ENCODE data around the gene MR1. TPM values are rescaled to one million over a fixed set of nuclear protein-coding genes. Genes with fewer than 3 reads are reported as not detected.

Gene MR1
- total and polyA plus RNA-seq, 9 of the 15 experiments (the other 6 are each of a cell fraction or from before 2014, with no cell fraction given): 9.7 to 21.7 (median 15.6) TPM

GRCh38 chr1:181106479-181106878 lies 72.7 kb downstream of the MR1 start:
- WGBS (ENCODE audit: insufficient coverage, low coverage, missing lambda C conversion rate): 33% methylated on average over 6 of the region's 6 CpGs
- peak overlapping the region; percentile 32 for H2AFZ ChIP-seq (ENCODE audit: low read depth, low read length)
- no peak overlapping the region for H3K4me3 ChIP-seq
- no TSS peak for BruUV-seq (replicated peaks)
- DNase-seq (ENCODE audit: extremely low read depth in 1 of 4, low spot score in 3 of 4) (no peak), FAIRE-seq (no peak), ATAC-seq (no peak)
- no peaks in the 10 kb centered on the region for H4K20me1 ChIP-seq (replicated peaks; ENCODE audit: control insufficient read depth, insufficient read depth, low read length)
- no peaks in the 10 kb centered on the region for H3K36me3 ChIP-seq (ENCODE audit: control insufficient read depth, insufficient read depth, low read length)
- no peak overlapping the region for H3K4me2 ChIP-seq (ENCODE audit: insufficient read depth, low read length)
- intact Hi-C loops (cut with micrococcal nuclease): no loop called here
- in situ Hi-C loops (cut with MboI): no loop called here
- no peaks in the 10 kb centered on the region for H3K9me3 ChIP-seq (replicated peaks; ENCODE audit: control insufficient read depth, insufficient read depth, low read depth, low read length)
- ChIA-PET POLR2A (interaction anchor here (0.7 to 12.3 kb wide), 6 partner anchors 7 to 63 kb away, joined by 3 to 257 read pairs (median 13); partner anchors contain the start of gene IER5), CTCF (ENCODE audit: low intra/inter-chr PET ratio) (no interaction called here)
- H3K27me3 ChIP-seq (ENCODE audit: control insufficient read depth in 2 of 2, insufficient read depth in 2 of 2, low read length in 2 of 2): no peaks in the 10 kb centered on the region
- H3K9ac ChIP-seq (ENCODE audit: insufficient read depth in 1 of 2, low read depth in 2 of 2, low read length in 2 of 2): no peak overlapping the region
- peaks cover 22 to 54% of the 10 kb centered on the region in 2 experiments for H3K4me1 ChIP-seq (replicated peaks in 1 of 2; ENCODE audit: control insufficient read depth in 2 of 2, insufficient read depth in 2 of 2, low read length in 2 of 2)
- peaks cover 4% of the 10 kb centered on the region; the same call in 1 of the 3 replicates for H3K79me2 ChIP-seq (ENCODE audit: control insufficient read depth, insufficient read depth, low read length)
- H3K9me1 ChIP-seq (ENCODE audit: control insufficient read depth, insufficient read depth, low read length): no peaks in the 10 kb centered on the region
- H3K27ac ChIP-seq (ENCODE audit: extremely low read depth, low read depth, low read length): no peak overlapping the region
- TF ChIP-seq PURB (CRISPR knock-in tag; IDR thresholded peaks at IDR 0.05; ENCODE audit: low read depth) (no peak), VEZF1 (CRISPR knock-in tag; IDR thresholded peaks at IDR 0.05) (no peak), ZBTB43 (CRISPR knock-in tag; IDR thresholded peaks at IDR 0.05) (no peak), SIN3B (IDR thresholded peaks at IDR 0.05; ENCODE audit: low read depth) (no peak), ZFP30 (CRISPR knock-in tag; IDR thresholded peaks at IDR 0.05; ENCODE audit: borderline replicate concordance) (no peak), ZNF398 (CRISPR knock-in tag; IDR thresholded peaks at IDR 0.05) (no peak), ZNF280B (CRISPR knock-in tag; IDR thresholded peaks at IDR 0.05) (no peak)
